NCI-H128 (cell line): Measurements from ENCODE around the gene CATSPERB.
A peak's percentile ranks its signal among the peaks of the same experiment; 100 is the strongest.
"Not testable (repeated sequence)": the region's sequence is repeated elsewhere in the genome, so short reads cannot be mapped to it uniquely, and the experiment has no call there.

Experiments used
- DNase-seq: peaks from one replicate; lab custom pipeline; 2025; ENCODE audit not compliant: unreplicated experiment; lab: John Stamatoyannopoulos, UW

CATSPERB gene

DNA sequence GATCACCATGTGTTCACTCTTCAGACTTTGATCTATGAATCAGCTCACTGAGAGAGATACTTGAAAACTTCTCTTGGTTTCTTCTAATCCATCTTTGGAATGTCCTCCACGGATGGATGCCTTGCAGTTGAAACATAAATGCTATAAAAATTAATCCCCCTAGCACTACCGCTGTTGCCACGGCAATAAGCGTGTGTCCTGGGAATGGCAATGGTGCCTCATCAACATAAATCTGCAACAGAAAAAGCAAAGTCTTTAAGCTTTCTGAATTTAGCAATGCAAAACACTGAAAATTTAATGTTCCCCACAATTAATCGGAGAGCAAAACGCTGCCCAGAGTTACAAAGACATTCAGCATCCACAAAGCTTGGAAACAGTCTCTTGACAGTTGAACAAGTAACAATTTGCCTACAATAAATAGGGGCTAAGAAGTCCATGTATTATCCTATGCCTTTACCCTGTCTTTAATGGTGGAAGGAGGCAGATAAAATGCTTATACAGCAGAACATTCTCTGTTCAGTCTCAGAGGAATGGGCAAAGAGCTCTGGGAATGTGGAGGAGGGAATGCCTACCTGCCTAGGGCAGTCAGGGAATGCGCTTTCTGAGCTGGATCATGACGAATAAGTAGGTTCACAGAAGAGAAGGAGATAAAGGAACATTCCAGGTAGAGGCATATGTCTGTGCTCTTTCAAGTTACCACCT, 150.9 kb downstream of the CATSPERB start:
- no peak for DNase-seq

- DNase-seq = no peak
Measured at GRCh38 chr14:91577632-91578233, 154.2 kb downstream of the CATSPERB start.

GRCh38 chr14:91575469-91576208, 156.2 kb downstream of the CATSPERB start:
- no peak for DNase-seq

DNA sequence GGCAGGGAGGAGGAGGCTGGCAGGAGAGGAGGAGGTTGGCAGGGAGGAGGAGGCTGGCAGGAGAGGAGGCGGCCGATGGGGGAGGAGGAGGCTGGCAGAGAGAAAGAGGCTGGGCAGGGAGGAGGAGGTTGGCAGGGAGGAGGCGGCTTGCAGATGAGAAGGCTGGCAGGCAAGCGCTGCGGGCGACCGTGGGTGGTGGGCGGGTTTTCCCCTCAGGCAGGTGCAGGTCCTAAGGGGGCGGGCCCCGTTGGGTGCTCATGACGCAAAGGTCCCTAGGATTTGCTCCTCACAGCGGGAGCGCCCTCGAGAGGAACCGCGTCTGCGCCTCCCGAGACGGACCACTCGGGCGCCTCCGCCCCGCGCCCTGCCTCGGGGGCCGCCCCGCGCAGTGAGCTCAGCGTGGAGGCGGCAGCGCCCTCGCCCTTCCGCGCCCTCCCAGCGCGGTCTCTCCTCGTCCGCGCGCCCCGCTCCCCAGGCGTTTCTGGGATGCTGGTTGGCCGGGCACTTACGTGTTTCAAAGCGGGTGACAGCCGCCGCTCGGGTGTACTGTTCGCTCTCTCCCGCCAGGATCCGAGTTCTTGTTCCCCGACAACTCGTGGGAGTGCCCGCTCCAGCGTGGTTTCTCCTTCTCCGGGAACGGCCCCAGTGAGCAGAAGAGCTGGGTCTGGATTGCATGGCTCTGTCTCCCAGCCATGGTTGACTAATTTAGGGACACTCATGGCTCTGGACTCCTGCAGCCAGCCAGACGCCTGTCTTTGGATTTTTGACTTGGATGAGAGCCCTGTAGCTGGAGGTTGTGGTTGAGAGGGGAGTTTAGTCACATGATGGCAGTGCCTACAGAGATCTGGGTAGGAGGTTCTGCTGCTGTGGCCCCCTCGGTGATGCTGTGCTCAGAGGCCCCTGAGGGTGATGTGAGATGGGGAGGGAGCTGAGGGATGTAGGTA, 157.7 kb downstream of the CATSPERB start:
- peak; percentile 52 for DNase-seq

- DNase-seq = no peak
Measured at GRCh38 chr14:91573528-91573893, 158.4 kb downstream of the CATSPERB start.

DNA sequence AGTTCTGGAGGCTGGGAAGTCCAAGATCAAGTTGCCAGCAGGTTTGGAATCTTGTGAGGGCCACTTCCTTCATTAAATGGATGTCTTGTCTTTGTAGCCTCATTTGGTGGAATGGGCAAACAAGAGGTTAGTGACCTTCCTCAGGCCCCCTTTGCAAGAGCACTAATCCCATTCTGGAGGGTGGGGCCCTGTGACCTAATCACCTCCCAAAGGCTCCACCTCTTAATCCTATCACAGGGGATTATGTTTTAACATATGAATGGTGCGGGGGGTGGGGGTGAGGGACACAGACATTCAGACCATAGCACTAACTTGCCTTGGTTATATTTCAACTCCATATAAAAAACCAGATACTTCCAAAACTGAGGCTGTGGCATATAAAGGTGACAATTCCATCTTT, 161.9 kb downstream of the CATSPERB start:
- no peak for DNase-seq

DNA sequence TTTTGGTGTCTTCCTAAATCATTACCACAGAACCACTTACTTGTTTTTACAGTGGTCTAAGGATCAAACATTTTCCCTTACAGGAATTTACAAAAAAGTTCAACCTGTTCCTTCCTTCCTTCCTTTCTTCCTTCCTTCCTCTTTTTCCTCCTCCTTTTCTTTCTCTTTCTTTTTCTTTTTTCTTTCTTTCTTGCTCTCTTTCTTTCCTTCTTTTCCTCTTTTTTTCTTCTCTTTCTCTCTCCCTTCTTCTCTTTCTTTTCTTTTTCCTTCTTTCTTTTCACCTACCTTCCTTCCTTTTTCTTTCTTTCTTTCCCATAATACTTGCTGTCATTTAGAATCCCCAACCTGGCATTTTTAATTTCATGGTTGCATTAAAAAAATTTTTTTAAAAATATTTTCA, 162.6 kb downstream of the CATSPERB start:
- DNase-seq = no peak

- DNase-seq = no peak
Measured at GRCh38 chr14:91568626-91569025, 163.3 kb downstream of the CATSPERB start.

DNA sequence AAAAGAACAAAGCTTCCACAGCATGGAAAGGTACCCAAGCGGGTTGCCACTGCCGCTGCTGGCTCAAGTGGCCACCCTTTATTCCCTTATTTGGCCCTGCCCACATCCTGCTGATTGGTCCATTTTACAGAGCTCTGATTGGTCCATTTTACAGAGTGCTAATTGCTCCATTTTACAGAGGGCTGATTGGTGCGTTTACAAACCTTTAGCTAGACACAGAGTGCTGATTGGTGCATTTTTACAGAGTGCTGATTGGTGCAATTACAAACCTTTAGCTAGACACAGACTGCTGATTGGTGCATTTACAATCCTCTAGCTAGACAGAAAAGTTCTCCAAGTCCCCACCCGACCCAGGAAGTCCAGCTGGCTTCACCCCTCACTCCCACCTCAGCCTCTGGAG, 164.1 kb downstream of the CATSPERB start:
- not testable (repeated sequence) for DNase-seq

DNA sequence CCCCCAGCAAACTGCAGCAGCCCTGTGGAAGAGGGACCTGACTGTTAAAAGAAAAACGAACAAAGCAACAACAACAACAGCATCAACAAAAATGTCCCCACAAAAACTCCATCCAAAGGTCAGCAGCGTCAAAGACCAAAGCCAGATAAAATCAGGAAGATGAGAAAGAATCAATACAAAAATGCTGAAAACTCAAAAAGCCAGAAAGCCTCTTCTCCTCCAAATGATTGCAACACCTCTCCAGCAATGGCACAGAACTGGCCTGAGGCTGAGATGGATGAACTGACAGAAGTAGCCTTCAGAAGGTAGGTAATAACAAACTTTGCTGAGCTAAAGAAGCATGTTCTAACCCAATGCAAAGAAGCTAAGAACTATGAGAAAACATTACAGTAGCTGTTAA, 176.4 kb downstream of the CATSPERB start:
- DNase-seq = no peak

DNA sequence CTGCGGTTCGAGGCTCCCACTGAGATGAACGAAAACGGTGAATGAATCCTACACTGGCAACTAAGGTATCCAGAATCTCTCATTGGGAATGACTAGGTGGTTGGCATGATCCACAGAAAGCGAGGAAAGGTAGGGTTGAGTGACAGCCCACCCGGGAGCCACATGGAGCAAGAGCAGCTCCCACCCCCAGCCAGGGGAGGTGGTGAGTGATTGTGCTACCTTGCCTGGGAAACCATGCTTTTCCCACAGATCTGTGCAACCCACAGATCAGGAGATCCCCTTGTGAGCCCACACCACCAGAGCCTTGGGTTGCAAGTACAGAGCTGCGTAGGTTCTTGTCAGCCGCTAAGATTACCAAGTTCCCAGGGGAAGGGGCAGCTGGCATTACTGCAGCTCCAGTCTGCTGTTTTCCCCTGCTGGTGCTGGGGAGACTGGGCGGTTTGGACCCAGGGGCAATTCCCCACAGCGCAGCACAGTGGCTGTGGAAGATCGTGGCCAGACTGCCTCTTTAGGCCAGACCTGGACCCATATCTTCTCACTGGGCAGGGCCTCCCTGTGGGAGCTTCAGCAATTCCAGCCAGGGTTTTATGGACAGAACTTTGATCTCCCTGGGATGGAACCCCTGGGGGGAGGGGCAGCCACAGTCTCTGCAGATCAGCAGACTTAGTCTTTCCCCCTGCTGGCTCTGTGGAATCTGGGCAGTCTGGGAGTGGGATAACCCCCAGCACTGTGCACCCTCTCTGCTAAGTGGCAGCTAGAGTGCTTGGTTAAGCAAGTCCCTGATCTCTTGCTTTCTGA, 177.2 kb downstream of the CATSPERB start:
- no peak for DNase-seq

DNA sequence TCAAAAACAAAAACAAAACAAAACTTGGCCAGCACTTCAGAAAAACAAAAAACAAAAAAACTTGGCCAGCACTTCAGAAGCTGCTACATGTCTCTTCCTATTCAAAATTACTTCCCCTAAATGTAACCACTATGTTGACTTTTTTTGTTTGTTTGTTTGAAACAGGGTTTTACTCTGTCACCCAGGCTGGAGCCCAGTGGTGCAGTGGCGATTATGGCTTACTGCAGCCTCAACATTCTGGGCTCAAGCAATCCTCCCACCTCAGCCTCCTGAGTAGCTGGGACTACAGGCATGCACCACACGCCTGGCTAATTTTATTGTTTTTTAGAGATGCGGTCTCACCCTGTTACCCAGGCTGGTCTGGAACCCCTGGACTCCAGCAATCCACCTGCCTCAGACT, 183.8 kb downstream of the CATSPERB start:
- no peak for DNase-seq

GRCh38 chr14:91545946-91546716, 185.8 kb downstream of the CATSPERB start:
- DNase-seq = no peak

DNA sequence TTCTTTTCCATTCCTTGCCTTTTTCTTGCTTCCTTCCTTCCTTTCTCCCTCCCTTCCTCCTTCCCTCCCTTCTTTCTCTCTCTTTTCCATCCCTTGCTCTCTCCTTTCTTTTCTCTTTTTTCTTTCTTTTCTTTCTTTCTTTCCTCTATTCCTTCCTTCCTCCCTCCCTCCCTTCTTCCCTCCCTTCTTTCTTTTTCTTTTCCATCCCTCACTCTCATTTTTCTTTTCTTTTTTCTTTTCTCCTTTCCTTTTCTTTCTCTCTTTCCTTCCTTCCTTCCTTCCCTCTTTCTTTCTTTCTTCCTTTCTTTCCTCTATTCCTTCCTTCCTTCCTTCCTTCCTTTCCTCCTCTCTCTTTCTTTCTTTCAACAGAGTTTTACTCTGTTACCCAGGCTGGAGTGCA, 186.7 kb downstream of the CATSPERB start:
- DNase-seq = no peak

GRCh38 chr14:91536327-91536726, 195.6 kb downstream of the CATSPERB start:
- no peak for DNase-seq

- not testable (repeated sequence) for DNase-seq
Measured at GRCh38 chr14:91534059-91534458, 197.8 kb downstream of the CATSPERB start.

- no peak for DNase-seq
Measured at GRCh38 chr14:91533623-91534022, 198.3 kb downstream of the CATSPERB start.
